Omental fat pad (tissue), 4 donors: ENCODE data around the gene CCT7. TPM values are rescaled to one million over a fixed set of nuclear protein-coding genes. Genes with fewer than 3 reads are reported as not detected.

ENCODE experiments used
- ATAC-seq: fragments of 150-250 bp; one replicate; pipeline ENCODE4 v1.9.1; 2016; ENCODE audit warnings: mild to moderate bottlenecking, moderate library complexity; ENCODE audit not compliant: low FRiP score
- DNase-seq: peaks from one replicate; pipeline ENCODE4 v3.0.0-alpha.2; 2019; ENCODE audit warnings: low spot score
- total RNA-seq, 4 donors: library from RNA; depleted of rRNA; stranded (reverse); fragments of >200 nt; gene quantifications; one replicate each; pipeline ENCODE4 v1.1.0, GENCODE V29; 2016
- TF ChIP-seq, protein P1 (sequence below), 3 donors: fragments of 450-650 bp; IDR thresholded peaks; one replicate each; pipeline ENCODE4 v1.5.1; 2016 to 2017; ENCODE audit warnings: antibody characterized with exemption in 3 of 3, mild to moderate bottlenecking in 3 of 3, moderate library complexity in 2 of 3

The CCT7 gene
- total RNA-seq, 4 donors from 2014 or later = 187 to 208 (median 202) TPM

DNA sequence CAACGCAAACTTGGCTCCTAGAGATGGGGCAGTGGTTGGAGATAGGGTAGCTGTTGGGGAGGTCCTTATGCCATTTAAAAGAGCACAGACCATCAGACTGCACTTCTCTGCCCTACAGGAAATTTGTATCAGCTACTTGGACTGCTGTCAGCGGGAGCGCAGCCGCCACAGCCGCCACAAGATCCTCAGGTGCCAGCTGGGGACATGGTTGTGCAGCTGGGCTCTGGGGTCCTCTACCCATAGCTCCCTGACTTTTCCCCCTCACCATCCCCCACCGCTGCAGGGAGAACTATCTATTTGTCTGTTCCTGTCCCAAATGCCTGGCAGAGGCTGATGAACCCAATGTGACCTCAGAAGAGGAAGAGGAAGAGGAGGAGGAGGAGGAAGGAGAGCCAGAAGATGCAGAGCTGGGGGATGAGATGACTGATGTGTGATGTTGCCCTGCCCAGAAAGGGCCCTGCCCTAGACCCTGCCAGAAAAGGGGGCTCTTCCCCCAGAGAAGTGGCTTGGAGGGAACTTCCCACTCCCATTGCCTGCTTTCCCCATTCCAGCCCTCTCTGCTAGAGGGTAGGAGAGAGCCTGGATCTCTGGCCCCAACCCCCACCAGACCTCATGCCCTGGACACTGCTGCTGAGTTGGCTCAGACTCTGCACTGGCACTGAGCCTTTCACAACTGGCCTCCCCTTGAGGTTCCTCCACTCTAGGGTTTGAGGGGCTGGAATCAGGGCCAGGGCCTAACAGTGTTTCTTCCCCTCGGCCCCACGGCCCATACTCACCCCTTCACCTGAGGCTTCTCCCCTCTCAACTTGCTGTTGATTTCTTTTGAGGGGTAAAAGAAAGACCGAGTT lies 8.4 kb upstream of the CCT7 start:
- TF ChIP-seq, protein P1, sequence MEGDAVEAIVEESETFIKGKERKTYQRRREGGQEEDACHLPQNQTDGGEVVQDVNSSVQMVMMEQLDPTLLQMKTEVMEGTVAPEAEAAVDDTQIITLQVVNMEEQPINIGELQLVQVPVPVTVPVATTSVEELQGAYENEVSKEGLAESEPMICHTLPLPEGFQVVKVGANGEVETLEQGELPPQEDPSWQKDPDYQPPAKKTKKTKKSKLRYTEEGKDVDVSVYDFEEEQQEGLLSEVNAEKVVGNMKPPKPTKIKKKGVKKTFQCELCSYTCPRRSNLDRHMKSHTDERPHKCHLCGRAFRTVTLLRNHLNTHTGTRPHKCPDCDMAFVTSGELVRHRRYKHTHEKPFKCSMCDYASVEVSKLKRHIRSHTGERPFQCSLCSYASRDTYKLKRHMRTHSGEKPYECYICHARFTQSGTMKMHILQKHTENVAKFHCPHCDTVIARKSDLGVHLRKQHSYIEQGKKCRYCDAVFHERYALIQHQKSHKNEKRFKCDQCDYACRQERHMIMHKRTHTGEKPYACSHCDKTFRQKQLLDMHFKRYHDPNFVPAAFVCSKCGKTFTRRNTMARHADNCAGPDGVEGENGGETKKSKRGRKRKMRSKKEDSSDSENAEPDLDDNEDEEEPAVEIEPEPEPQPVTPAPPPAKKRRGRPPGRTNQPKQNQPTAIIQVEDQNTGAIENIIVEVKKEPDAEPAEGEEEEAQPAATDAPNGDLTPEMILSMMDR (IDR thresholded peaks at IDR 0.05) = no peak
- ATAC-seq (no peak), DNase-seq (no peak)

DNA sequence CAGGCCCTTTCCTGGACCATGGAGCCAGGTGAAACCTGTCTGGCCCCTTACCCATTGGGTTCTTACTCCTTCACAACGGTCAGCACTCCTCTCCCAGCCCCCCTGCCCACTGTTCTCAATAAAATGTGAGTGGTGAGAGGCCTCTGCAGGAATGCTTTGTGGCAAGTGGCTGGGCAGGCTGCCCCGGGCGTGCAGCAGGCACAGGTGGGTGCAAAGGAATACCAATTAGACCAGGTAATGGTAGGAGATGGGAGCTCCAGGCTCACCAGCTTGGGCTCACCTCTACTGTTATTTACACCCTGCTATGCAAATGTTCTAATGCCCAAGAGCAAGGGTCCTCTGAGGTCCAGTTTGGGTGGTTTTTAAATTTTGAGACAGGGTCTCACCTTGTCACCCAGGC lies 7.0 kb upstream of the CCT7 start:
- TF ChIP-seq, protein P1 (IDR thresholded peaks at IDR 0.05) = no peak
- no peak for ATAC-seq

DNA sequence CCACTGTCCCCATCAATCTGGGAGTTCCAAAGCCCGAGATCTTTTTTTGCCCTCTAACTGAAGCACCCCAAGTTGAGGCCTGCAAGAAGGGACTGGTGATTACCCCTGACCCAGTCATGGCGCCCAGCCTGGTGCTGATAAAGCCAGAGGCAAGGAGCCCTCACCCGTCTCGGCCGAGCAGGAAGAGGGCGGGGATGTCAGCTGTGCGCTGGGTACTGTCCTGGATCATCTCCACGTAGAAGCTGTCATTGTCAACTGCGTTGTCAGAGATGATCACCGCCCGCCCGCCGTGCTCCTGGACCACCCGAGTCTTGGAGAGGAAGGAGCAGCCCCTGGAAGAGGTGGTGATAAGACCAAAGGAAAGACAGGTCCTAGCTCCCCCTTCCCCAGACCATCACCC lies 5.5 kb upstream of the CCT7 start:
- ATAC-seq = no peak
- TF ChIP-seq, protein P1 (IDR thresholded peaks at IDR 0.05) = no peak
- DNase-seq = no peak

More for the DNA sequence above, 7.0 kb upstream of the CCT7 start:
- DNase-seq = no peak

DNA sequence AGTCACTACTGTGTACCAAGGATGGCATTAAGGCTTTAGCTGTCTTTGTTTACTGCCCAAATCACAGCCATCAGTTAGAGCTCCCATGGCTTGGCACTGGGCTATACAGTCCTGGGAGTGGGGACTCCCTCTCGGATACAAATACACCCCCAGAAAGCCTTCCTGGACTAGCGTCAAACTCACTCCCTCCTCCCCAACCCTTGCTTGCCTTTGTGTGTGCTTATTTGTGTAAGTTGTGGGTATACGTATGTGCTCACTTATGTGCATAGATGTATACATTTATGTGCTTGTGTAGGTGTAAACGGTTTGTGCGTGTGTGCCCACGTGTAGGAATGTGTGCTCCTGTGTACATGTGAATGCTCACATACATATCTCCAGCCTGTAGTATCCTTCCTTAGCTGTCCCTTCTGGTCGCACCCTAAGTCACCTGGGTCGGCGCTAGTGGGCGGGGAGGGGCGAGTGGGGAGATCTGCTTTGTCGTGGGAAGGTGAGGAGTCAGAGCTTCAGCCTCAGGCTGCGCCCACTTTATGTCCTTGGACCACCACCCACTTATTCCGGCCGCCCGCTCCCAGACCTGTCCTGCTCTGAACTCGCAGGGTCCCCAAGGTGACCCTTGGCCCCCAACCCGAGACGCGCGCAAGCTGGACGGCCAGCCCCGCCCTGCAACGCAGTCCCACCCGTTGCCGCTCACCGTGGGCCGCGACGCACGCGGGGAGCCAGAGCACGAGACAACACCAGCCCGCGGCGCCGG lies 1.5 kb upstream of the CCT7 start:
- TF ChIP-seq, protein P1 (IDR thresholded peaks at IDR 0.05) = no peak
- DNase-seq (no peak), ATAC-seq (no peak)

DNA sequence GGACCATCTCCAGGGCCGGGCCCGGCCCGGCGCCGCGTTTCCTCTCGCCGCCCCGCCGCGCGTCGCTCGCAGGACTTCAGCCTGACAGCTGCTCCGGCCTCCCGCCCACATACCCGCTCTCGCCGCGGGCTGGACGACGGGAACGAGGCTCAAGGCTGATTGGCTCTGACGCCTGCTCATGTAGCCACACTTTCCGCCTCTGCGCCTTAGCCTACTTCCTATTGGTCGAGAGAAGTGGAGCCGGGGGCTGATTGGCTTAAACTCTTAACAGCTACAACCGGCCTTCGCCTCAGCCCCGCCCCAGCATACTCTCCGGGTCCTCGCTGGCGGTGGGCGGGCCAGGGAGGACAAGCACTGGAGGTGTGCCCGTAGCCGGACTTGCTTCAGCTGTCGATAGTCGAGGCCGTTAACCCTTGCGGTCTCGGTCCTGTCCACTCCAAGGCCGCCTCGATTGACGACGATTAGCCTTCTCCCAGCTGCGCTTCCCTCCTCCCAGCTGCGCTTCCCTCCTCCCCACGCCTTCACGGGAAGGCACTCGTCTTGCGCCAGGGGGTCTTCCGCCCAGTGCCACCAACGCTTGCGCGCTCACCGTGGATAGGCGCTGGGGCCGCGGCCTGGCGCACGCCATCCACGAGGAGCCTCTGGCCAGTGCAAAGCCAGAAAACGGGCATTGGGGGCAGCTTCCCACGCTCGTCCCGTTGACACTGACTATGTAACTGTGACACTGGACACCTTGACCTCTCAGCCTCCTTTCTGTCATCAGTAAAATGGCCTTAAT lies 765 bp upstream of the CCT7 start, which contains the start of gene PRADC1:
PRADC1 (minus strand) TSS at position 86 of the 778 bp plus-strand sequence; CDS start at position 7, 79 bp downstream.
- peak; percentile 99 for ATAC-seq
- peak; percentile 97 for DNase-seq
- TF ChIP-seq, protein P1 (IDR thresholded peaks at IDR 0.05) = no peak

GRCh38 chr2:73235315-73236028 lies 1.4 kb downstream of the CCT7 start:
- TF ChIP-seq, protein P1 (IDR thresholded peaks at IDR 0.05) = no peak
- ATAC-seq (no peak), DNase-seq (no peak)
